Spleen (tissue), 7 donors: Measurements from ENCODE around the gene MAN2B1.
"Not testable (repeated sequence)": the region's sequence is repeated elsewhere in the genome, so short reads cannot be mapped to it uniquely, and the experiment has no call there.

ENCODE experiments used
- CTCF ChIP-seq, 11 experiments: fragments of 200-600 bp in 7 of 11; fragments of 450-650 bp in 4 of 11; sonication (generic) in 4 of 11; IDR thresholded peaks in 8 of 11; conservative IDR thresholded peaks in 3 of 11; 1 replicate in 7 of 11; 2 replicates in 4 of 11; pipeline versions ENCODE4 v1.4.0 to v1.8.0; 2016 to 2021; ENCODE audit warnings: antibody characterized with exemption in 11 of 11, inconsistent platforms in 4 of 11, mild to moderate bottlenecking in 1 of 11
- POLR2A ChIP-seq, 3 donors: fragments of 450-650 bp; IDR thresholded peaks; one replicate each; pipeline ENCODE4 v1.5.1; 2017; ENCODE audit warnings: antibody characterized with exemption in 3 of 3, mild to moderate bottlenecking in 1 of 3
- donor health status: DM: no; HTN: no; CAD: no; lungs with moderate emphysema.
- donor health status: DM: no; HTN: no; CAD: no.
- donor health status: DM: no; HTN: no; CAD: no.

- TF ChIP-seq CTCF (IDR thresholded peaks at IDR 0.05 in 8 of 11, conservative IDR thresholded peaks at IDR 0.05 in 3 of 11); POLR2A (IDR thresholded peaks at IDR 0.05): not testable (repeated sequence)
Observed at GRCh38 chr19:12643716-12644115, 22.8 kb downstream of the MAN2B1 start.
